OCI-LY7 (cell line): ENCODE measurements around the gene MAN1C1.

Experiments used
- EZH2phosphoT487 ChIP-seq: fragments of 200-600 bp; sonication (generic); IDR thresholded peaks from 2 replicates; pipeline ENCODE4 v1.6.1; 2018; ENCODE audit warnings: low read depth, borderline replicate concordance, mild to moderate bottlenecking, mixed run types, antibody characterized with exemption, low read length, moderate library complexity, mixed read lengths
- TF ChIP-seq, protein P1 (sequence below): fragments of 200-600 bp; sonication (generic); conservative IDR thresholded peaks from 2 replicates; pipeline ENCODE4 v1.5.1; 2014; ENCODE audit warnings: mild to moderate bottlenecking, antibody characterized with exemption, low read length, moderate library complexity, mixed read lengths

DNA sequence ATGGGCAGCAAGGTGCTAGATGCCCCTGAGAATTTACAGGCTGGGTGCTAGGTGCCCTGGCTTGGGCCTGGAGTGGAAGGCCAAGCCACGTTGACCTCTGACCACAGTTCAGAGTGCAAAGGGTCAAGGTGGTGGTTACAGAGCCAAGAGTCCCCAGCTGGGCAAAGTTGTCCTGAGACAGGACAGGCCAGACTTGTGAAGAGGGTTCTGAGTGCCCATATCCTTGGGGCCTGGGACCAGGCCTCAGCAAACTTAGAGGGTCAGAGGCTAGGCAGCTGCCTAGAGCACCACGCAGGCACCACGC lies 164.5 kb downstream of the MAN1C1 start:
- TF ChIP-seq, protein P1, sequence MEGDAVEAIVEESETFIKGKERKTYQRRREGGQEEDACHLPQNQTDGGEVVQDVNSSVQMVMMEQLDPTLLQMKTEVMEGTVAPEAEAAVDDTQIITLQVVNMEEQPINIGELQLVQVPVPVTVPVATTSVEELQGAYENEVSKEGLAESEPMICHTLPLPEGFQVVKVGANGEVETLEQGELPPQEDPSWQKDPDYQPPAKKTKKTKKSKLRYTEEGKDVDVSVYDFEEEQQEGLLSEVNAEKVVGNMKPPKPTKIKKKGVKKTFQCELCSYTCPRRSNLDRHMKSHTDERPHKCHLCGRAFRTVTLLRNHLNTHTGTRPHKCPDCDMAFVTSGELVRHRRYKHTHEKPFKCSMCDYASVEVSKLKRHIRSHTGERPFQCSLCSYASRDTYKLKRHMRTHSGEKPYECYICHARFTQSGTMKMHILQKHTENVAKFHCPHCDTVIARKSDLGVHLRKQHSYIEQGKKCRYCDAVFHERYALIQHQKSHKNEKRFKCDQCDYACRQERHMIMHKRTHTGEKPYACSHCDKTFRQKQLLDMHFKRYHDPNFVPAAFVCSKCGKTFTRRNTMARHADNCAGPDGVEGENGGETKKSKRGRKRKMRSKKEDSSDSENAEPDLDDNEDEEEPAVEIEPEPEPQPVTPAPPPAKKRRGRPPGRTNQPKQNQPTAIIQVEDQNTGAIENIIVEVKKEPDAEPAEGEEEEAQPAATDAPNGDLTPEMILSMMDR = no peak
- TF ChIP-seq EZH2phosphoT487 = no peak
